Spleen (tissue), 11 donors: ENCODE data around the gene FAM43A. TPM values are rescaled to one million over a fixed set of nuclear protein-coding genes. Genes with fewer than 3 reads are reported as not detected.

Experiments used
- DNase-seq: peaks from one replicate; pipeline ENCODE4 v3.0.0-alpha.2; 2020
- H3K27ac ChIP-seq, 8 donors: fragments of 200-600 bp; sonication (generic) in 7 of 8; 1 replicate in 4 of 8; 2 replicates in 4 of 8; pipeline versions ENCODE4 v1.5.0 to v1.8.0; 2016 to 2021; ENCODE audit warnings: inconsistent platforms in 4 of 8, mild to moderate bottlenecking in 4 of 8, moderate library complexity in 1 of 8
- H3K27me3 ChIP-seq, 7 donors: fragments of 200-600 bp; sonication (generic) in 6 of 7; replicated peaks in 1 of 7; 1 replicate in 4 of 7; 2 replicates in 3 of 7; pipeline versions ENCODE4 v1.5.0 to v1.8.0; 2016 to 2021; ENCODE audit warnings: inconsistent platforms in 3 of 7, mild to moderate bottlenecking in 1 of 7
- H3K36me3 ChIP-seq, 6 donors: fragments of 200-600 bp; sonication (generic) in 5 of 6; 1 replicate in 4 of 6; 2 replicates in 2 of 6; pipeline versions ENCODE4 v1.5.0 to v1.8.0; 2016 to 2021; ENCODE audit warnings: inconsistent platforms in 2 of 6
- H3K4me1 ChIP-seq, 6 donors: fragments of 200-600 bp; sonication (generic) in 5 of 6; 1 replicate in 3 of 6; 2 replicates in 3 of 6; pipeline versions ENCODE4 v1.5.0 to v1.8.0; 2016 to 2021; ENCODE audit warnings: inconsistent platforms in 3 of 6
- H3K4me3 ChIP-seq, 8 donors: fragments of 200-600 bp; sonication (generic) in 7 of 8; 1 replicate in 4 of 8; 2 replicates in 4 of 8; pipeline versions ENCODE4 v1.5.0 to v1.8.0; 2016 to 2021; ENCODE audit warnings: inconsistent platforms in 4 of 8, mild to moderate bottlenecking in 4 of 8, moderate library complexity in 2 of 8
- H3K9me3 ChIP-seq, 8 donors: fragments of 200-600 bp; sonication (generic) in 7 of 8; 1 replicate in 4 of 8; 2 replicates in 4 of 8; pipeline versions ENCODE4 v1.5.0 to v1.8.0; 2016 to 2021; ENCODE audit warnings: inconsistent platforms in 4 of 8
- CTCF ChIP-seq, 11 experiments: fragments of 200-600 bp in 7 of 11; fragments of 450-650 bp in 4 of 11; sonication (generic) in 4 of 11; IDR thresholded peaks in 8 of 11; conservative IDR thresholded peaks in 3 of 11; 1 replicate in 7 of 11; 2 replicates in 4 of 11; pipeline versions ENCODE4 v1.4.0 to v1.8.0; 2016 to 2021; ENCODE audit warnings: antibody characterized with exemption in 11 of 11, inconsistent platforms in 4 of 11, mild to moderate bottlenecking in 1 of 11
- POLR2A ChIP-seq, 3 donors: fragments of 450-650 bp; IDR thresholded peaks; one replicate each; pipeline ENCODE4 v1.5.1; 2017; ENCODE audit warnings: antibody characterized with exemption in 3 of 3, mild to moderate bottlenecking in 1 of 3
- POLR2AphosphoS5 ChIP-seq, 3 donors: sonication (generic); formaldehyde crosslinking; IDR thresholded peaks; one replicate each; pipeline ENCODE4 v1.5.1; 2017; ENCODE audit warnings: antibody characterized with exemption in 3 of 3
- WGBS, 5 donors: extraction: QIAGEN DNeasy Blood & Tissue Kit in 3 of 5; methylation state at CpG; one replicate each; pipeline versions ENCODE4 v1.1.5 to v1.1.7; 2013 to 2018; 5-methylcytosine and 5-hydroxymethylcytosine counted together
- intact Hi-C: fragments of 100-400 bp; cut with DNase I; formaldehyde crosslinking; loops from one replicate; pipeline ENCODE4 v1.15.0; 2023; ENCODE audit warnings: low total_unique reads
- polyA plus RNA-seq, 3 donors: library from polyadenylated mRNA; stranded (reverse); fragments of 200-250 nt; gene quantifications; one replicate each; pipeline ENCODE4 v1.2.1, GENCODE V29; 2013
- total RNA-seq, 7 donors: library from RNA; depleted of rRNA in 3 of 7; stranded (reverse); fragments of >200 nt in 3 of 7; fragmentation: NEBNext Ultra II Directional in 4 of 7; extraction: Animal tissue kit (Norgen Biotek cat#: 25700) in 4 of 7; gene quantifications; one replicate each; pipeline versions ENCODE4 v1.1.0 to v1.2.1, GENCODE V29; 2016 to 2021
- donor health status: healthy with polysubstance abuse.
- donor health status: DM: no; HTN: no; CAD: no; lungs with moderate emphysema.
- donor health status: DM: no; HTN: no; CAD: no.
- donor health status: Bipolar disorder and iron deficiency.
- donor health status: healthy.
- donor health status: DM: no; HTN: no; CAD: no.
- donor health status: DM: yes; HTN: yes; CAD: no.

The FAM43A gene
- total and polyA plus RNA-seq, 10 donors: 16.9 to 102 (median 66.6) TPM

- intact Hi-C loops: loop anchor here (5.0 to 10.0 kb wide), 3 partner anchors 271 to 579 kb away; no protein-coding TSS in a partner anchor
- WGBS, 5 donors: 81 to 97% (median 87%) methylated on average over 2 of the region's 2 CpGs
- TF ChIP-seq POLR2AphosphoS5 (IDR thresholded peaks at IDR 0.05): no peak
- no peak for TF ChIP-seq POLR2A (IDR thresholded peaks at IDR 0.05)
- TF ChIP-seq CTCF (IDR thresholded peaks at IDR 0.05 in 8 of 11, conservative IDR thresholded peaks at IDR 0.05 in 3 of 11): no peak
- peak overlapping the region in 4 of 8 donors; percentile 37 to 69 (median 59) for H3K27ac ChIP-seq
- H3K9me3 ChIP-seq: no peaks in the 10 kb centered on the region
- H3K4me3 ChIP-seq: no peak overlapping the region
- no peak for DNase-seq
- H3K4me1 ChIP-seq: peaks cover 20 to 62% (median 48%) of the 10 kb centered on the region in 6 donors
- H3K27me3 ChIP-seq: peaks cover 0 to 11% (median 0%) of the 10 kb centered on the region in 7 donors
- peaks cover 0 to 14% (median 0%) of the 10 kb centered on the region in 6 donors for H3K36me3 ChIP-seq
Observed at GRCh38 chr3:194683380-194683779, 2.3 kb upstream of the FAM43A start.

- TF ChIP-seq CTCF (IDR thresholded peaks at IDR 0.05 in 8 of 11, conservative IDR thresholded peaks at IDR 0.05 in 3 of 11): peak in 1 of 11 experiments; percentile 4
- no peak for TF ChIP-seq POLR2AphosphoS5 (IDR thresholded peaks at IDR 0.05)
- TF ChIP-seq POLR2A (IDR thresholded peaks at IDR 0.05): no peak
- DNase-seq: no peak
- Histone ChIP-seq H3K27ac (peak overlapping the region; percentile 86 to 98 (median 92)), H3K9me3 (no peaks in the 10 kb centered on the region), H3K36me3 (peaks cover 0 to 14% (median 0%) of the 10 kb centered on the region in 6 donors), H3K4me1 (peaks cover 32 to 79% (median 63%) of the 10 kb centered on the region in 6 donors), H3K27me3 (peaks cover 0 to 11% (median 0%) of the 10 kb centered on the region in 7 donors), H3K4me3 (peak overlapping the region; percentile 68 to 96 (median 89))
- intact Hi-C loops: loop anchor here (10.0 kb wide), 1 partner anchor 270 kb away; no protein-coding TSS in a partner anchor
- 54 to 59% (median 56%) methylated on average over 12 to 13 of the region's 13 CpGs for WGBS, 5 donors
Observed at GRCh38 chr3:194685065-194685717, 492 bp upstream of the FAM43A start.

- 0 to 2% (median 0%) methylated on average over 21 to 29 of the region's 29 CpGs for WGBS, 5 donors
- DNase-seq: no peak
- Histone ChIP-seq H3K9me3 (no peaks in the 10 kb centered on the region), H3K4me1 (peaks cover 40 to 92% (median 75%) of the 10 kb centered on the region in 6 donors), H3K4me3 (peak overlapping the region; percentile 68 to 96 (median 89)), H3K36me3 (peaks cover 0 to 14% (median 0%) of the 10 kb centered on the region in 6 donors), H3K27ac (peak overlapping the region; percentile 86 to 98 (median 92)), H3K27me3 (peaks cover 0 to 11% (median 0%) of the 10 kb centered on the region in 7 donors)
- intact Hi-C loops: loop anchor here (10.0 kb wide), 1 partner anchor 268 kb away; no protein-coding TSS in a partner anchor
- TF ChIP-seq POLR2AphosphoS5 (IDR thresholded peaks at IDR 0.05): no peak
- no peak for TF ChIP-seq CTCF (IDR thresholded peaks at IDR 0.05 in 8 of 11, conservative IDR thresholded peaks at IDR 0.05 in 3 of 11)
- TF ChIP-seq POLR2A (IDR thresholded peaks at IDR 0.05): no peak
Observed at GRCh38 chr3:194686414-194686815, 732 bp downstream of the FAM43A start.
